A673 (cell line): ENCODE results near the gene MALL. TPM values are rescaled to one million over a fixed set of nuclear protein-coding genes. Genes with fewer than 3 reads are reported as not detected.
"Not testable (repeated sequence)": the region's sequence is repeated elsewhere in the genome, so short reads cannot be mapped to it uniquely, and the experiment has no call there.

Experiments
- BruUV-seq: library from RNA; stranded (reverse); fragments of 400-500 nt; replicated peaks from 2 replicates; lab custom pipeline; 2021; lab: Mats Ljungman, UMichigan
- CTCF ChIA-PET: fragments of 300-600 bp; sonication (Branson Sonifier 250); formaldehyde crosslinking; loops from one replicate; lab custom pipeline; 2022; ENCODE audit warnings: antibody characterized with exemption; lab: Charles Lee
- POLR2A ChIA-PET: fragments of 300-600 bp; sonication (Branson Sonifier 250); formaldehyde crosslinking; loops from one replicate; lab custom pipeline; 2022; ENCODE audit warnings: antibody characterized with exemption; ENCODE audit not compliant: low non-redundant PET; lab: Charles Lee
- DNase-seq: peaks from one replicate; pipeline ENCODE4 v3.0.0-alpha.2; 2015; ENCODE audit warnings: low spot score
- H3K27ac ChIP-seq: fragments of 200-600 bp; sonication (generic); 2 replicates; pipeline ENCODE4 v1.5.1; 2016; ENCODE audit warnings: mixed run types, low read depth, mild to moderate bottlenecking, mixed read lengths, antibody characterized with exemption, low read length; ENCODE audit not compliant: poor library complexity, severe bottlenecking
- H3K27me3 ChIP-seq: fragments of 200-600 bp; sonication (generic); replicated peaks from 2 replicates; pipeline ENCODE4 v1.6.1; 2017; ENCODE audit warnings: mixed run types, low read depth, mild to moderate bottlenecking, mixed read lengths, antibody characterized with exemption, low read length; ENCODE audit not compliant: insufficient read depth, poor library complexity
- H3K36me3 ChIP-seq: fragments of 200-600 bp; sonication (generic); 2 replicates; pipeline ENCODE4 v1.6.1; 2016; ENCODE audit warnings: mixed run types, mild to moderate bottlenecking, mixed read lengths, antibody characterized with exemption, low read length; ENCODE audit not compliant: insufficient read depth, poor library complexity, severe bottlenecking
- H3K4me1 ChIP-seq: fragments of 200-600 bp; sonication (generic); 2 replicates; pipeline ENCODE4 v1.6.1; 2017; ENCODE audit warnings: mixed run types, mild to moderate bottlenecking, mixed read lengths, antibody characterized with exemption, low read length; ENCODE audit not compliant: insufficient read depth, poor library complexity, severe bottlenecking
- H3K4me3 ChIP-seq: fragments of 200-600 bp; sonication (generic); 2 replicates; pipeline ENCODE4 v1.5.1; 2016; ENCODE audit warnings: low read depth, mixed run types, mild to moderate bottlenecking, mixed read lengths, low read length; ENCODE audit not compliant: poor library complexity, severe bottlenecking
- H3K9me3 ChIP-seq: fragments of 200-600 bp; sonication (generic); 2 replicates; pipeline ENCODE4 v1.6.1; 2016; ENCODE audit warnings: mixed run types, low read depth, mild to moderate bottlenecking, mixed read lengths, antibody characterized with exemption, low read length; ENCODE audit not compliant: poor library complexity, severe bottlenecking
- EZH2 ChIP-seq: fragments of 200-600 bp; sonication (generic); IDR thresholded peaks from 2 replicates; pipeline ENCODE4 v1.6.1; 2017; ENCODE audit warnings: borderline replicate concordance, low read depth, mild to moderate bottlenecking, mixed read lengths, antibody characterized with exemption, low read length; ENCODE audit not compliant: poor library complexity, severe bottlenecking
- intact Hi-C: fragments of 100-400 bp; cut with micrococcal nuclease; formaldehyde crosslinking; loops from one replicate; pipeline ENCODE4 v1.10.0; 2022; ENCODE audit not compliant: unreplicated experiment
- total RNA-seq: library from RNA; stranded (reverse); gene quantifications from 2 replicates; pipeline ENCODE4 v1.2.3, GENCODE V29; 2021
- TF ChIP-seq, protein P1 (sequence below): fragments of 300-800, 200-600 bp; sonication (generic); conservative IDR thresholded peaks from 2 replicates; pipeline ENCODE4 v1.5.1; 2017; ENCODE audit warnings: low read depth, mild to moderate bottlenecking, antibody characterized with exemption, low read length, moderate library complexity, mixed read lengths

Gene MALL
- total RNA-seq, 1 experiment from 2014 or later: 0.17 TPM

DNA sequence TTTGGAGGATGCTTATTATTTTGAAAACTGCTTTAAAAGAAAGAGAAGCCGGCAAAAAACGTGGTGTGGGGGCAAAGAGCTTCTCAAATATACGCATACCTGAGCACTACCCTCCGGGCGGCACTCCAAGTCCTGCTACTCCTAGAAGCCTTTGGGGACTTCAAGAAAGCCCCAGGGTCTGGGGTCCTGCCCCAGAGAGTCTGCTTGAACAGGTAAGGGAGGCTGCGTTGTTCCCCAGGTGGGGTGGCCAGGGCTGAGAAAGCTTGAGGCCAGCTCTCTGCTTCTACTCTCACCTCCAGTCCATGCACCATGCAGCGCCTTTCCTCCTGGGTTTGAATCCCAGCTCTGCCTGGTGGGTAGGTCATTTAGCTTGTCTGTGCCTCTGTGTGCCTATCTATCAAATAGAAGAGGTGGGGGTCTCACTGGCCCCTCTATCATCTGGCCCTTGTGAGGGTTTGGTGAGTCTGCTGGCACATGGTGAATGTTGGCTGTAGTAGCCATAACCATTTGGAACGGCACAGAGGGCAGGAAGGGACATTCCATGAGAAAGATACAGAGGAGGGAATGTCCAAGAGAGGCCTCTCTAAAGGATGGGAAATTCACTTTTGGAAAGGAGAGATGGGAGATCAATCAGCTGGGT lies 19.5 kb downstream of the MALL start:
- no peak for TF ChIP-seq EZH2
- TF ChIP-seq, protein P1, sequence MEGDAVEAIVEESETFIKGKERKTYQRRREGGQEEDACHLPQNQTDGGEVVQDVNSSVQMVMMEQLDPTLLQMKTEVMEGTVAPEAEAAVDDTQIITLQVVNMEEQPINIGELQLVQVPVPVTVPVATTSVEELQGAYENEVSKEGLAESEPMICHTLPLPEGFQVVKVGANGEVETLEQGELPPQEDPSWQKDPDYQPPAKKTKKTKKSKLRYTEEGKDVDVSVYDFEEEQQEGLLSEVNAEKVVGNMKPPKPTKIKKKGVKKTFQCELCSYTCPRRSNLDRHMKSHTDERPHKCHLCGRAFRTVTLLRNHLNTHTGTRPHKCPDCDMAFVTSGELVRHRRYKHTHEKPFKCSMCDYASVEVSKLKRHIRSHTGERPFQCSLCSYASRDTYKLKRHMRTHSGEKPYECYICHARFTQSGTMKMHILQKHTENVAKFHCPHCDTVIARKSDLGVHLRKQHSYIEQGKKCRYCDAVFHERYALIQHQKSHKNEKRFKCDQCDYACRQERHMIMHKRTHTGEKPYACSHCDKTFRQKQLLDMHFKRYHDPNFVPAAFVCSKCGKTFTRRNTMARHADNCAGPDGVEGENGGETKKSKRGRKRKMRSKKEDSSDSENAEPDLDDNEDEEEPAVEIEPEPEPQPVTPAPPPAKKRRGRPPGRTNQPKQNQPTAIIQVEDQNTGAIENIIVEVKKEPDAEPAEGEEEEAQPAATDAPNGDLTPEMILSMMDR: no peak
- ChIA-PET CTCF (no interaction called here), POLR2A (no interaction called here)
- no peaks in the 10 kb centered on the region for H3K36me3 ChIP-seq
- no peaks in the 10 kb centered on the region for H3K9me3 ChIP-seq
- peaks cover 4% of the 10 kb centered on the region for H3K4me1 ChIP-seq
- no peak overlapping the region for H3K27ac ChIP-seq
- intact Hi-C loops: no loop called here
- no peak overlapping the region for H3K4me3 ChIP-seq
- H3K27me3 ChIP-seq: no peaks in the 10 kb centered on the region
- BruUV-seq: no TSS peak
- DNase-seq: no peak

DNA sequence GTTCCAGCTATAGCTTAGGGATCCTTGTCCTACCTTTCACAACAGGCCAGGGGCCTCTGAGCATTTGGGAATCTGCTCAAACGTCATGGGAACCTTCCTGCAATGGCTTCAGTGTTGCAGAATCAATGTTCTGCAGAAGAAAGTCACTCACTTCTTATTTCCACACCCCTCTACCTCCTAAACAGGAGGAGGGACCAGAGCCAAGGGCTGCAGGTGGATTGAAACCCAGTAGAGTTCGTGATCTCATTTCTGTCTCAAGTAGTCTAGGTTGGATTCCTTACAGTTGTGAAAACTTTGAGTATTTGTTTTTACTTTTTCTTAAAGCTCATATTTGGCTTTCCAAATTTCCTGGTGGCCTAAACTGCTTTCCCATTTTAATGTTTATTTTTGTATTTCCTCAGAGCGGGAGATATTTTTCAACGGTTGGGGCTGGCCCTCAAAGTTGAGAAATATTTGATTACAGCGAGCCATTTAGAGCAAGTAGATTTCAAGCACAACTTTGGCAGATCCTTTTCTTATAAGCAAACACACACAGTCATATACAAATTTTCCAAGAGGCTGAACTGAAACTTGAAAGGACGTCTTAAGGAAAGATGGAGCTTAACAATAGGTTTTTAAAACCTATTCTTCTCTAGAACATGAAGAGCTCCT lies 20.6 kb downstream of the MALL start:
- intact Hi-C loops, BruUV-seq, DNase-seq, CTCF ChIA-PET, H3K4me3 ChIP-seq, POLR2A ChIA-PET, H3K36me3 ChIP-seq, H3K27ac ChIP-seq, H3K4me1 ChIP-seq, H3K9me3 ChIP-seq, H3K27me3 ChIP-seq: not testable (repeated sequence)

DNA sequence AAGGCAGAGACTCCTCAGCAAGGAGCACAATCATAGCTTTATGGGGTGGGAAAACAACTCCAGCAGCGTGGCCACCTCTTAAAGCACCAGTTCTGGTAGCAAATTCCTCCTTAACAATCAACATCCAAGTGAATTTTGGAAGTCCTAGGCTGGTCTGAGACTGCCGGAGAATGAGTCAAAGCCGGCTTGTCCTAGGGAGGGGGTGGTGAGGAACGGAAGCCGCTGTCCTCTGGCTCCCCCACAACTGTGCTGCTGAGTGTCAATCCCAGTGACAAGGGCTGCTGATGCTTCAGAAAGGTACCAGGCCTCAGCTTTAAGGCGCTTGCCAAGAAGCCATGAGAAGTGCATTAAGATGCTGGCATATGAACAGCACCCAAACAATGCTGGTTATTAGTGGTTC lies 21.7 kb downstream of the MALL start:
- H3K4me3 ChIP-seq, POLR2A ChIA-PET, H3K27ac ChIP-seq, H3K36me3 ChIP-seq, H3K9me3 ChIP-seq, CTCF ChIA-PET, H3K27me3 ChIP-seq, intact Hi-C loops, H3K4me1 ChIP-seq, DNase-seq, BruUV-seq: not testable (repeated sequence)

DNA sequence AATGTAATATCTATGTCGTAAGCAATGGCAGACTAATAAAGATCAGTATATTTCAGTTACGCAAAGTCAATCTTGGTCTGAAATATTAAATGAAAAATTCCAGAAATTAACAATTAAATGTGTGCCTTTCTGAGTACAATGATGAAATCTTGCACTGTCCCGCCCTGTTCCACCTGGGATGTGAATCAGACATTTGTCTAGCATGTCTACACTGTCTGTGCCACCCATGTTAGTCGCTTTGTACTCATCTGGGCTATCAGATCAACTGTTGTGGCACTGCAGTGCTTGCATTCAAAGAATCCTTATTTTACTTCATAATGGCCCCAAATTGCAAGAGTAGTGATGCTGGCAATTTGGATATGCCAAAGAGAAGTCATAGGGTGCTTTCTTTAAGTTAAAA lies 25.5 kb downstream of the MALL start:
- H3K4me1 ChIP-seq, H3K9me3 ChIP-seq, H3K27ac ChIP-seq, BruUV-seq, H3K4me3 ChIP-seq, intact Hi-C loops, CTCF ChIA-PET, H3K36me3 ChIP-seq, POLR2A ChIA-PET, H3K27me3 ChIP-seq, DNase-seq: not testable (repeated sequence)

DNA sequence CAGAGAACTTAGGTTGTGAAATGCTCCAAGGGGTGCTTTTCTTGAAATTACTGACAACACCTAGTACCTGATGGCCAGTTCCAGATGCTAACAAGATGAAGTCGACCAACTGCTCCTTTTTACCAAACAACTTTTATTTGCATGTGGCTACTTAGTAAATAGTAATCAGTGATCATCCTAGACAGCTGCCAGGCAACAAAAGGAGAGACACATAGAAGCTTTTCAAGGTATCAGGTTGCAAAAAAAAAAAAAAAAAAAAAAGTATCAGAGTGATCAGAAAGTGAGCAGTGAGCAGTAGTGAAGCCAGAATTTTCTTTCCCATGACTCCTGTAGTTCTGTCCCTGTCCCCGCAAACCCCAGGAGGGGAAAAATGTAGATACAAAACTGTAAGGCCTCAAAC lies 31.9 kb downstream of the MALL start:
- BruUV-seq, H3K27me3 ChIP-seq, H3K4me1 ChIP-seq, intact Hi-C loops, CTCF ChIA-PET, H3K9me3 ChIP-seq, H3K36me3 ChIP-seq, H3K4me3 ChIP-seq, DNase-seq, POLR2A ChIA-PET, H3K27ac ChIP-seq: not testable (repeated sequence)

DNA sequence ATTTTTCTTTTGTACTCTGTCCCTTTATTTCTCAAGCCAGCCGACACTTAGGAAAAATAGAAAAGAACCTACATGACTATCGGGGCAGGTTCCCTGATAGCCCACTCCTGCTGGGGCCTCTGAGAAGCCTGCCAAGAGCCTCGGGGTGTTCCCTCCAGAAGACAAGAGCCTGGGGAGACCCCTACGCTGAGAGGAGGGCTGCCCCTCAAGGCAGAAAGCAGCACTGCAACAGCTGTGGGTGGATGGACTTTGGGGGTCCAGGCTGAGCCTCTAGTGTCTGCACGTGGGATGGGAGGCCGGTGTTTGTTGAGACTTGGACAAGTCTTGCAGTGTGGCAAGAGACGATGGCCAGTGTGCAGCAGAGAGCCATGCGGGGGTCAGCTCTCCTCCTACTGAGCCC lies 32.5 kb downstream of the MALL start:
- H3K27ac ChIP-seq, H3K36me3 ChIP-seq, POLR2A ChIA-PET, CTCF ChIA-PET, H3K4me3 ChIP-seq, H3K4me1 ChIP-seq, intact Hi-C loops, H3K9me3 ChIP-seq, BruUV-seq, DNase-seq, H3K27me3 ChIP-seq: not testable (repeated sequence)

DNA sequence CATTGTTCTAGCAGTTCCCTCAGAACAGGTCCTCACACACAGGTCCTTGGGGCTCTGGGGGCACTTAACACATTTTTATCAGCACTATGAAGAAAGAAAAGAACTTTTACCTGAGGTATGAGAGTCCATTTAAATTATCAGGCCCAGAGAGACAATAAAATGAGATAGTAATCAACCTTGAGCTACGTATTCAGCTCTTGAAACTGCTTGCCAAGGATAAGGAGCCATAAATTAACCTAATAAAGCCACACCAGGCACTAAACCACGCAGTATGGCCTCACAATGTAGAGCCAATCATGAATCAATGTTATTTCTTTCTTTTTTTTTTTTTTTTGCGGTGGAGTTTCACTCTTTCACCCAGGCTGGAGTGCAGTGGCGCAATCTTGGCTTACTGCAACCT lies 37.5 kb downstream of the MALL start:
- DNase-seq, H3K27ac ChIP-seq, H3K4me1 ChIP-seq, CTCF ChIA-PET, H3K27me3 ChIP-seq, H3K4me3 ChIP-seq, BruUV-seq, H3K36me3 ChIP-seq, POLR2A ChIA-PET, intact Hi-C loops, H3K9me3 ChIP-seq: not testable (repeated sequence)
